ENCODE measurements around the gene TMEM123.

GRCh38 chr11:102462610-102463009 is 10.0 kb upstream of the TMEM123 start:
- TF ChIP-seq ELK4 (CRISPR knock-in tag; IDR thresholded peaks at IDR 0.05; ENCODE audit: borderline replicate concordance) (no peak), PBX3 (CRISPR knock-in tag; IDR thresholded peaks at IDR 0.05; ENCODE audit: borderline replicate concordance) (no peak), TAF1 (CRISPR knock-in tag; IDR thresholded peaks at IDR 0.05) (no peak)

All from HepG2 (cell line).